ENCODE measurements around the gene AKAP13. TPM values are rescaled to one million over a fixed set of nuclear protein-coding genes. Genes with fewer than 3 reads are reported as not detected.
A peak's percentile ranks its signal among the peaks of the same experiment; 100 is the strongest.
"Not testable (repeated sequence)": the region's sequence is repeated elsewhere in the genome, so short reads cannot be mapped to it uniquely, and the experiment has no call there.

Gene AKAP13
- polyA plus RNA-seq, 1 donor from 2014 or later: 10.0 TPM

DNA sequence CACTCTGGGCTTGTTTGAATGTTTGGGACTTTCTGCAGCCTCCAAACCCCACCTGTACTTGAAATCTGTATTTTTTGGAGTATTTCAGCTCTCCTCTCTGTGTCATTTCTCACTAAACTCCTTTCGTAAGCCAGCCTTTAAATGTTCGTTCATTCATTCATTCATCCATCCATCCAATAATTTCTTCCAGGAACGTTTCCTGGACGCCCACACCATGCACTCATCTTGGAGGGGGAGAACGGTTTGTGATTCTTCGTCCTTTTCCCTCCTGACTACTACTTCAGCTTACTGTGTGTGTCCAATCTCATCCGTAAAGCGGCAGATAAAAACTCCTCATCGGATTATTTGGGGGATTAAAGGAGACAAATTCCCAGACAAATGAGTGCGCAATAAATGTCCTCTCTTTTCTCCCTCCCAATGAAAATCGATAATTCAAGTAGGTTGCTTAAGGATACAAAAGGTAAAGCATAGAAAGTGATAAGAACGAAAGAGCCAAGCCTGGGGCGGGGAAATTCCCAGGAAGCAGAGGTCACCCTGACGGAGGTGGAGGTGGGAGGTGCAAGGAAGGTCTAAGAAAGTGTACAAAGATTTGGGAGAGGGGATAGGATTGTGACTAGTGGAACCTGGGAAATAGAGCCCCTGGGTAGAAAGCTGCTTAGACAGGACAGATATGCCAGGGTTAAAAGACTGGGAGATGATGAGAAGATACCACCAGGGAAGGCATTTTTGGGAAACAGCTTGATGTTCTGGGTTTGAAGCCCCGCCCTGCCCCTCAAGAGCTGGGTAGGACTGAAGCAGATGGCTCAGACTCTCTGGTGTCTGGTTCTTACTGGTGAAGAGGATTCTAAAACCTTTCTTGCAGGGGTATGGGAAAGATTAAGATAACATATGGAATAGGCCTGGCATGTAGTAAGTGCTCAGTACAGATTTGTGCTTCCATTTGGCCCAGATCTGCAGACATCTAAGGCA, 415.2 kb downstream of the AKAP13 start:
- Histone ChIP-seq H4K20me1 (ENCODE audit: insufficient read depth) (no peaks in the 10 kb centered on the region), H3K27ac (ENCODE audit: low read length) (no peak overlapping the region), H3F3A (ENCODE audit: insufficient read depth, low read length, poor library complexity, severe bottlenecking) (no peaks in the 10 kb centered on the region), H3K4me2 (ENCODE audit: low read length) (peak overlapping the region; percentile 17), H3K36me3 (ENCODE audit: insufficient read depth, low read length) (no peaks in the 10 kb centered on the region), H2AFZ (ENCODE audit: low read depth, low read length) (no peak overlapping the region), H3K4me3 (ENCODE audit: low read length) (peak overlapping the region; percentile 97), H3K79me2 (replicated peaks; ENCODE audit: insufficient read depth, low read length) (peaks cover 35% of the 10 kb centered on the region), H3K9me3 (ENCODE audit: low read length) (no peaks in the 10 kb centered on the region), H3K9me2 (ENCODE audit: insufficient read depth, low read length) (no peaks in the 10 kb centered on the region), H3K27me3 (ENCODE audit: insufficient read depth, low read depth, low read length) (no peaks in the 10 kb centered on the region), H3K9ac (ENCODE audit: low read length) (no peak overlapping the region)
- TF ChIP-seq EZH2 (IDR thresholded peaks at IDR 0.05; ENCODE audit: borderline replicate concordance, insufficient read depth, low read length, poor library complexity, severe bottlenecking) (no peak), POLR2AphosphoS5 (IDR thresholded peaks at IDR 0.05) (no peak), RAD21 (conservative IDR thresholded peaks at IDR 0.05) (no peak), SMC3 (conservative IDR thresholded peaks at IDR 0.05; ENCODE audit: poor library complexity) (no peak), MXI1 (conservative IDR thresholded peaks at IDR 0.05; ENCODE audit: poor library complexity, severe bottlenecking) (no peak), EP300 (conservative IDR thresholded peaks at IDR 0.05; ENCODE audit: poor library complexity, severe bottlenecking) (no peak), TAF1 (IDR thresholded peaks at IDR 0.05; ENCODE audit: low read depth) (no peak), CTCF (IDR thresholded peaks at IDR 0.05; ENCODE audit: poor library complexity, severe bottlenecking) (no peak), REST (IDR thresholded peaks at IDR 0.05; ENCODE audit: borderline replicate concordance) (no peak)

GRCh38 chr15:85796371-85796770, 416.0 kb downstream of the AKAP13 start:
- not testable (repeated sequence) for H3K4me3 ChIP-seq (ENCODE audit: low read length); H3K27me3 ChIP-seq (ENCODE audit: insufficient read depth, low read depth, low read length); H3K27ac ChIP-seq (ENCODE audit: low read length)

More at GRCh38 chr15:85796371-85796770, 416.0 kb downstream of the AKAP13 start:
- not testable (repeated sequence) for H2AFZ ChIP-seq (ENCODE audit: low read depth, low read length); H4K20me1 ChIP-seq (ENCODE audit: insufficient read depth); H3K36me3 ChIP-seq (ENCODE audit: insufficient read depth, low read length); H3K9me3 ChIP-seq (ENCODE audit: low read length); H3K9me2 ChIP-seq (ENCODE audit: insufficient read depth, low read length); H3F3A ChIP-seq (ENCODE audit: insufficient read depth, low read length, poor library complexity, severe bottlenecking); H3K9ac ChIP-seq (ENCODE audit: low read length); H3K4me2 ChIP-seq (ENCODE audit: low read length)
- peaks cover 31% of the 10 kb centered on the region for H3K79me2 ChIP-seq (replicated peaks; ENCODE audit: insufficient read depth, low read length)

Small RNAs within 50 kb of the gene (small RNA-seq; reads per million reads assigned to genes)
- gene AC021739.1: 0 to 0.53 (median 0) reads per million in 3 experiments
- 4.3 to 13.3 (median 5.2) reads per million in 3 experiments for gene MIR1276
- gene RNU6-1280P: 0 reads per million in 3 experiments
- 0 to 0.08 (median 0) reads per million in 3 experiments for gene RNU7-79P

All from neural cell (in vitro differentiated cells).